ENCODE results near the gene HEPACAM2.

DNA sequence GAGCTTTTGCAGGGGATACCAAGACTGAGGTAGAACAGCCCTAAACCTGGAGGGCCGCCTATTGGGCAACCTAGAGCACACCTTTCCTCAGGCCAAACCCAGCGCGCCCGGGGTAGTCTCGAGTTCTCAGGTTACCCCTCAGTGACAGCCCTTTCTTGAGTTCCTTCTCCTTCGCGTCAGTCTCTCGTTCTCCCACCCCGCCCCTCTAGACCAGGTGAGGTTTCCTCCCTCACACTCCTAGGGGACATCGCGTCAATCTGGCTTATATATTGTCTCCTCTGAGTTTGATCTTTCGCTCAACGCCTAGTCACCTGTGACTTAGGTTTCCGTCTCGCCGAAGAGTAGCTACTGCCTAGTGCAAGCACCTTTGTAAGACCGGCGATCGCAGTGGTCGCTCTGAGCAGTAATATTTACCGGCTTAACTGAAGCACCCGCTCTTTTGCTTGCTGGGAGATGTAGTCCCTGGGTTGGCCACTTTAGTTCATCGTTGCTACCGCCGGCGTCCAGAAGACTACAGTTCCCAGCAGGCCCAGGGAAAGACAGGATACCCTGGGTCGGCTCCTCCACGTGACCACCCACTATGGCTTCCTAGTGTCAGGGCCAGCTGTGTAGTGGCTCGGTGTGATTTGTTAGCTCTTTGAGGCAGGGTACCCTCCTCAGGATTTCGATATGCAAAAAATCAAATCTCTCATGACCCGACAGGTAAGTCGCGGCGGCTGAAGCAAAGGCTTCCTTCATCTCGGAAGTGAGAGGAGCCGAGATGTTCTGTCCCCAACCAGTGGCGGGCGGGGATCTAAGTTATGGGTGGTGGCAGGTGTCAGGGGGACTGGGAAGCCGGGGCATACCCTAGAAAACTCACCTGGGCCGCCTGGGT, 5.8 kb upstream of the HEPACAM2 start, which contains the start of gene VPS50:
- TF ChIP-seq, protein P1, sequence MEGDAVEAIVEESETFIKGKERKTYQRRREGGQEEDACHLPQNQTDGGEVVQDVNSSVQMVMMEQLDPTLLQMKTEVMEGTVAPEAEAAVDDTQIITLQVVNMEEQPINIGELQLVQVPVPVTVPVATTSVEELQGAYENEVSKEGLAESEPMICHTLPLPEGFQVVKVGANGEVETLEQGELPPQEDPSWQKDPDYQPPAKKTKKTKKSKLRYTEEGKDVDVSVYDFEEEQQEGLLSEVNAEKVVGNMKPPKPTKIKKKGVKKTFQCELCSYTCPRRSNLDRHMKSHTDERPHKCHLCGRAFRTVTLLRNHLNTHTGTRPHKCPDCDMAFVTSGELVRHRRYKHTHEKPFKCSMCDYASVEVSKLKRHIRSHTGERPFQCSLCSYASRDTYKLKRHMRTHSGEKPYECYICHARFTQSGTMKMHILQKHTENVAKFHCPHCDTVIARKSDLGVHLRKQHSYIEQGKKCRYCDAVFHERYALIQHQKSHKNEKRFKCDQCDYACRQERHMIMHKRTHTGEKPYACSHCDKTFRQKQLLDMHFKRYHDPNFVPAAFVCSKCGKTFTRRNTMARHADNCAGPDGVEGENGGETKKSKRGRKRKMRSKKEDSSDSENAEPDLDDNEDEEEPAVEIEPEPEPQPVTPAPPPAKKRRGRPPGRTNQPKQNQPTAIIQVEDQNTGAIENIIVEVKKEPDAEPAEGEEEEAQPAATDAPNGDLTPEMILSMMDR (IDR thresholded peaks at IDR 0.05), result peak in 2 of 3 experiments; percentile 7 to 30
- TF ChIP-seq EP300 (IDR thresholded peaks at IDR 0.05) (no peak), POLR2AphosphoS5 (IDR thresholded peaks at IDR 0.05) (peak; percentile 68 to 84)
